ENCODE data around the gene DSCAM. TPM values are rescaled to one million over a fixed set of nuclear protein-coding genes. Genes with fewer than 3 reads are reported as not detected.

The DSCAM gene
- total and polyA plus RNA-seq, 2 experiments from 2014 or later = 0.07 TPM; not detected in 1

GRCh38 chr21:40129809-40130208, 717.1 kb downstream of the DSCAM start:
- Histone ChIP-seq H3K79me2 (replicated peaks; ENCODE audit: insufficient read depth) (no peaks in the 10 kb centered on the region), H3K27me3 (ENCODE audit: insufficient read depth) (no peaks in the 10 kb centered on the region), H3K9me2 (ENCODE audit: insufficient read depth) (no peaks in the 10 kb centered on the region), H3K4me1 (ENCODE audit: insufficient read depth) (no peaks in the 10 kb centered on the region), H3K36me3 (ENCODE audit: insufficient read depth) (no peaks in the 10 kb centered on the region), H3F3A (replicated peaks; ENCODE audit: low read depth) (no peaks in the 10 kb centered on the region), H3K4me3 (no peak overlapping the region), H2AFZ (no peak overlapping the region), H3K27ac (ENCODE audit: low read depth) (no peak overlapping the region), H3K4me2 (no peak overlapping the region), H4K20me1 (replicated peaks; ENCODE audit: insufficient read depth) (no peaks in the 10 kb centered on the region)
- no peak for TF ChIP-seq POLR2AphosphoS5 (IDR thresholded peaks at IDR 0.05; ENCODE audit: low read depth)
- no peak for TF ChIP-seq REST (IDR thresholded peaks at IDR 0.05; ENCODE audit: unreplicated experiment)
- TF ChIP-seq CTCF (conservative IDR thresholded peaks at IDR 0.05; ENCODE audit: low read depth in 2 of 2) = no peak
- TF ChIP-seq ETS1 (IDR thresholded peaks at IDR 0.05) = no peak
- TF ChIP-seq CREB1 (CRISPR knock-in tag; IDR thresholded peaks at IDR 0.05; ENCODE audit: low read depth) = no peak
- no peak for TF ChIP-seq STAT1 (IDR thresholded peaks at IDR 0.05; ENCODE audit: unreplicated experiment)
- no peak for TF ChIP-seq ZNF331 (CRISPR knock-in tag; IDR thresholded peaks at IDR 0.05; ENCODE audit: low read depth)
- no peak for TF ChIP-seq EZH2phosphoT487 (IDR thresholded peaks at IDR 0.05; ENCODE audit: unreplicated experiment)
- TF ChIP-seq EZH2 (IDR thresholded peaks at IDR 0.05; ENCODE audit: low read depth, unreplicated experiment) = no peak
- TF ChIP-seq JUNB (IDR thresholded peaks at IDR 0.05; ENCODE audit: unreplicated experiment) = no peak
- TF ChIP-seq NANOG (IDR thresholded peaks at IDR 0.05; ENCODE audit: borderline replicate concordance) = no peak
- TF ChIP-seq ZNF114 (CRISPR knock-in tag; IDR thresholded peaks at IDR 0.05) = no peak
- no peak for TF ChIP-seq ZNF462 (CRISPR knock-in tag; IDR thresholded peaks at IDR 0.05)
- no peak for ATAC-seq
- Mint-ChIP-seq H3K4me1 (peaks cover 2% of the 10 kb centered on the region; the same call in 1 of the 3 replicates), H3K27me3 (ENCODE audit: insufficient read depth, low read depth, poor library complexity) (peaks cover 6% of the 10 kb centered on the region), H3K4me3 (no peak overlapping the region), H3K27ac (no peak overlapping the region), H3K9me3 (peaks cover 83% of the 10 kb centered on the region), H3K36me3 (ENCODE audit: low read depth) (peaks cover 9% of the 10 kb centered on the region; the same call in 2 of the 3 replicates)
- no peak for DNase-seq (ENCODE audit: low spot score)

Measured in GM23338 (cell line).